ENCODE measurements around the gene IL3.

The IL3 gene

DNA sequence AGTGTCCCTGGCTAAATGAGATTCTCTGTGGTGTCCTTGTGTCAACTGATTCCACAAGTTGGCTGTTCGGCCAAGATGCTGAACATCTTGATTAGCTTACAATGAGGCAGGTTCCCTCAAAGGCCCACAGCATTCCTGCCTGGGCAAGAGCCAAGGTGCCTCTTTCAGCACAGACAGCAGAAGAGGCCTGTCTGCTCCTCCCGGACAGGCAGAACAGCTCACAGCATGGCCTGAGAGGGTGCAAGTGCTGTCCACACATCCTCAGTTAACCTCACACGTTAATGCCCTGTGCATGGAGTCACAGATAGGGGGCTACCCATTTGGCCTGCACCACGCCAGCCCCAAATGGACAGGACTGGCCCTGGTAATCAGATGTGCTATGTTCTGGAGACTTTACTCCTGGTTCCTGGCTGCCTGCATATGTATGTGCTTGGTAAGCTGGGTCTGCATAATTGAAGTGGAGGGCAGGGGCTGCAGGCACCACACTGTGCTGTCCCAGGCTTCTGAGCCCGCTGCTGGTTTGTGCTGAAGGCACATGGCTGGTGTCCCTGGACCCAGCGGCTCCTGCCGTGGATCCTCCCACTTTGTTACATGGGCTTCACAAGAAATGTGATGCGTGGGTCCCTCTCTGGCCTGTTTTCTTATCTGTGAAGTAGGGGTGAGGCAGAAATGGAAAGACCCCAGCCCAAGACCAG lies 22.0 kb downstream of the IL3 start:
- H3K9ac ChIP-seq (ENCODE audit: low read length), result no peak overlapping the region
- no peaks in the 10 kb centered on the region for H3K27me3 ChIP-seq (ENCODE audit: control insufficient read depth, insufficient read depth, low read length)
- H3K4me3 ChIP-seq (ENCODE audit: low read length), result no peak overlapping the region
- no peak overlapping the region for H3K27ac ChIP-seq (ENCODE audit: low read depth, low read length)
- H3K36me3 ChIP-seq (ENCODE audit: control insufficient read depth, insufficient read depth, low read length), result no peaks in the 10 kb centered on the region
- no peaks in the 10 kb centered on the region for H3K4me1 ChIP-seq (ENCODE audit: control insufficient read depth, insufficient read depth, low read length)

DNA sequence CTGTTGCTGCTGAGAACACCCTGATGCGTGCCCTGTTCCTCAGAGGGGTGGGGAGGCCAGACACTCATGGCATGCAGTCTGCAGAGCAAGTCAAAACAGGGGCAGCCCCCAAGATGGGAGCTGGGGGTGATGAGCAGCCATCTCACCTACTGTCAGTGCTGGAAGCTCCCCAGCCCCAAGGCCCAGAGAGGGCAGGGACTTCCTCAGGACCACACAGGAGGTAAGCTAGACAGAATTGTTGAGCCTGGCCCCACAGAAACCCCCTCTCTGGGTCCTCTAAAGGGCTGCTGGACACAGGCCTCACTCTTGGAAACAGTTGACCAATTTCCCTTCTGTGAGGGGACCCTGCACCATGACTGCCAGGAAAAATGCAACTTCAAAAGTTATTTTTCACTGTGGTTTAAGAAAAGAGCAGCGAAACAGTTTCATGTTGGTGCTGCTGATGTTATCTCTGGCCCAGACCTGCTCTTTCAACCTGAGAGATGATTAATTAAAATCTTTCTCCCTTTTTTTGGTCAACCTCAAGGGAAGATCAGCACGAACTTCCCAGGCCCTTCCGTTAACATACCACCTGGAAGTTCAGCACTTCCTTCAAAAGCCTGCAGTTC lies 22.7 kb downstream of the IL3 start:
- H3K4me3 ChIP-seq (ENCODE audit: low read length), result no peak overlapping the region
- no peak overlapping the region for H3K9ac ChIP-seq (ENCODE audit: low read length)
- no peaks in the 10 kb centered on the region for H3K4me1 ChIP-seq (ENCODE audit: control insufficient read depth, insufficient read depth, low read length)
- no peak overlapping the region for H3K27ac ChIP-seq (ENCODE audit: low read depth, low read length)
- H3K36me3 ChIP-seq (ENCODE audit: control insufficient read depth, insufficient read depth, low read length), result no peaks in the 10 kb centered on the region
- no peaks in the 10 kb centered on the region for H3K27me3 ChIP-seq (ENCODE audit: control insufficient read depth, insufficient read depth, low read length)

DNA sequence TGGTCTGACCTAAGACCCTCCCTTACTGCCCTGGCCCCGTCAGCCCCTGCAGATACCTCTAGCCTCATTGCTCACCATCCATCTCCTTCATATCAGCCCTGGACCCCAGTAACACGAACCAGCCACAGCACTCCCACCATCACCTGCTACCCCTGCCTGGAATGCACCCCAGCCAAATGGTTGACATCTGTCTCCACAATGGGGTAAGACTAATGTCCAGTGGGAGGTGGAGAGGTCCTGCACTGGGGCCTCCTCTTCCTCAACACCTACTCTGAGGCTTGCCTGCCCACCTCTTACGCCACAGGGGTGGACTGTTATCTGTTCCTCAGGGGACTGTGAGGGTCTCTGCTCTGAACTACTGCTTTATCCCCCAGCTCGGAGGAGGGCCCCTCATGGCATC lies 25.2 kb downstream of the IL3 start:
- Histone ChIP-seq H3K27ac (ENCODE audit: low read depth, low read length) (no peak overlapping the region), H3K4me3 (ENCODE audit: low read length) (no peak overlapping the region)

DNA sequence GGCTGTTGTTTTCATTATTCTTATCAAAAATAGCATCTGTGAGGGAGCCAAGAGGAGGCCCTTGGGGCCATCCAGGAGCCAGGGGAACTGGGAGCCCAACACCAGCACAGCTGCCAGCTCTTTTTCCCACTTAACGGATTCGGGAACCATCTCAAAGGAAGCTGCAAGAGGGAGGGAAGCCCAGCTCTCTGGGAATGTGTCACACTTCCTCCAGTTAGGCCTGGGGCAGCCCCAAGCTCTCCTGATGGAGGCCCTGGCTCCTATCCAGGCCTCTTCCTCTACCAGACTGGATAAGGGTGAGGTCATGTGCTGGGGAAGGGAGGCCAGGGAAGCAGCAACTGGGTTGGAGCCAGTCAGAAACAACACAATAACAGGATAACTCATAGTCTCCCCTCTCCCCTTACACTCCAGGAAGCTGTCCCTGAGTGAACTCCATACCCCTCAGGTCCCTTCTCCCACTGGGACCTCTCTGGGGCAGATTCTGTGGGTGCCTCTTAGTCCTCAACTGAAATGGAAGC lies 25.9 kb downstream of the IL3 start:
- Histone ChIP-seq H3K27me3 (ENCODE audit: control insufficient read depth, insufficient read depth, low read length) (no peaks in the 10 kb centered on the region), H3K4me1 (ENCODE audit: control insufficient read depth, insufficient read depth, low read length) (no peaks in the 10 kb centered on the region), H3K4me3 (ENCODE audit: low read length) (no peak overlapping the region), H3K9ac (ENCODE audit: low read length) (no peak overlapping the region), H3K36me3 (ENCODE audit: control insufficient read depth, insufficient read depth, low read length) (no peaks in the 10 kb centered on the region), H3K27ac (ENCODE audit: low read depth, low read length) (no peak overlapping the region)

More for the DNA sequence above, 25.2 kb downstream of the IL3 start:
- Histone ChIP-seq H3K9ac (ENCODE audit: low read length) (no peak overlapping the region), H3K36me3 (ENCODE audit: control insufficient read depth, insufficient read depth, low read length) (no peaks in the 10 kb centered on the region), H3K4me1 (ENCODE audit: control insufficient read depth, insufficient read depth, low read length) (no peaks in the 10 kb centered on the region), H3K27me3 (ENCODE audit: control insufficient read depth, insufficient read depth, low read length) (no peaks in the 10 kb centered on the region)

DNA sequence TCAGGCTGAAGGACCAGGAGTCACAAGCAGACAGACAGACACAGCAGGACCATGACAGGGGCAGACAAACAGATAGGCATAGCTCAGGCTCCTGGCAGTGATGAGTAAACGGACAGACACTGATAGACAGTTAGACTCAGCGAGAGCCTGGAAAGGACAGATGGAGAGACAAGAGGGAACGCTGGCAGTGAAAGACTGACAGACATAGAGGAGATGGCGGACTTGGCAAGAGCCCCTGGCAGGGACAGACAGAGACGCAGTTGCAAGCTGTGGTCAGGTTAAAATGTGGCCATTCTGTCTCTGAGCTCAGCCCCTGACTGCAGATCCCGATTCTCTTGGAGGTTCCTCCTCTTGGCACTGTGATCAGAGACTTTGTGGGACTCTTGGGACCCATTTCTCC lies 26.7 kb downstream of the IL3 start:
- Histone ChIP-seq H3K27ac (ENCODE audit: low read depth, low read length) (no peak overlapping the region), H3K36me3 (ENCODE audit: control insufficient read depth, insufficient read depth, low read length) (no peaks in the 10 kb centered on the region), H3K27me3 (ENCODE audit: control insufficient read depth, insufficient read depth, low read length) (no peaks in the 10 kb centered on the region)

DNA sequence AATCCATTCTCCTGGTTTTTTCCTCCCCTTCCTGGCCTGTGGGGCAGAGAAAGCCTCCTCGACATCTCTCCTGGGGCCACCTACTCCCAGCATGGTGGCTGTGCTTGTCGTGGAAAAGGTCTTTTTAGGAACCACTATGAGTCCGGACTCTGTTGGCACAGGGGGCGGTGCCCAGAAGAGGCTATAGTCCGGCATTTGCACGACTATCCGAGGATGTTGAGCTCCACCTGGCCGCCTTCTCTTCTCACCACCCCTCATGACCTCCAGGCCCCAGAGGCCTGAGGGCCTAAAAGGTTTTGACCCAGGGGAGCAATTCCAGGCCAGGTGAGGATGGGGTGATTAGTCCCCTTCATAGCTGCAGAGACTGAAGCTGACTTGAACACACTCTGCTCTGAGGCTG lies 27.2 kb downstream of the IL3 start:
- Histone ChIP-seq H3K27me3 (ENCODE audit: control insufficient read depth, insufficient read depth, low read length) (no peaks in the 10 kb centered on the region), H3K36me3 (ENCODE audit: control insufficient read depth, insufficient read depth, low read length) (no peaks in the 10 kb centered on the region), H3K27ac (ENCODE audit: low read depth, low read length) (no peak overlapping the region), H3K4me3 (ENCODE audit: low read length) (no peak overlapping the region), H3K9ac (ENCODE audit: low read length) (no peak overlapping the region), H3K4me1 (ENCODE audit: control insufficient read depth, insufficient read depth, low read length) (no peaks in the 10 kb centered on the region)

More for the DNA sequence above, 26.7 kb downstream of the IL3 start:
- Histone ChIP-seq H3K9ac (ENCODE audit: low read length) (no peak overlapping the region), H3K4me1 (ENCODE audit: control insufficient read depth, insufficient read depth, low read length) (no peaks in the 10 kb centered on the region), H3K4me3 (ENCODE audit: low read length) (no peak overlapping the region)

DNA sequence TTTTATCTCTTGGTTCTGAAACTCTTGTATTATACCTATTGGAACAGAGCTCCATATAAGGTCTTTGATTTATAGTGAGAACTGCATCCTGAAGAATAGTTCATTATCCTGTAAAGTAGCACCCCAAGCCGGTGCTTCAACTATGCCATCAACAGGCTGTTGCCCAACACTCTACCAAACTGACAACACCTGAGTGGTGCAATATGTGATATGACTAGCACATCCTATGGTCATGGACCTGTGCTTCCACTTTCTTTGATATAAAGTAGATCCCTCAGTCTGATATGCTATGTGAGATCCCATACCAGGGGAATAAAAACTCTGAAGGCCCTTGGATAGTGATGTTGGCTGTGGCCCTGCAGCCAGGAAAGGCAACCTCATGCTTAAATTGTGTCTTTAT lies 28.9 kb downstream of the IL3 start:
- H3K27me3 ChIP-seq (ENCODE audit: control insufficient read depth, insufficient read depth, low read length), result no peaks in the 10 kb centered on the region
- H3K36me3 ChIP-seq (ENCODE audit: control insufficient read depth, insufficient read depth, low read length), result no peaks in the 10 kb centered on the region
- H3K27ac ChIP-seq (ENCODE audit: low read depth, low read length), result no peak overlapping the region
- H3K9ac ChIP-seq (ENCODE audit: low read length), result no peak overlapping the region
- no peaks in the 10 kb centered on the region for H3K4me1 ChIP-seq (ENCODE audit: control insufficient read depth, insufficient read depth, low read length)
- no peak overlapping the region for H3K4me3 ChIP-seq (ENCODE audit: low read length)

DNA sequence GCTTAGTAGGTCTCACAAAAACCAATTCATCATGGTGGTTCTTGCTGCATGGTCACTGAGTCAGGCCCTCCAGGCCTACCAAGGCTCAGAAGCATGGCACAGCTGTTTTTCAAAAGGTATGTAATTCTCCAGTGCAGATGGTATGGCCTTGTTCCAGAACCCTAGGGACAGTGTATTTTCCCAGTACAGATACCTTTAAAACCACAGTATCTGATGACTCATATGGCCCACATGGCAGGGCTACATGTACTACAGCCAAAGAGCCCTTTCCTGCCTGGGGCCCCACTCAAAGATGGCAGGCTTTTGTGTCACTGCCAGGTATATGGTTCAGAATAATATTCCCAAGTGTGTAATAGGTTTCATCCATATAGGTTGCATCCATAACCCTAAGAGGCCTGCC lies 29.7 kb downstream of the IL3 start:
- no peak overlapping the region for H3K9ac ChIP-seq (ENCODE audit: low read length)
- no peaks in the 10 kb centered on the region for H3K27me3 ChIP-seq (ENCODE audit: control insufficient read depth, insufficient read depth, low read length)
- no peaks in the 10 kb centered on the region for H3K36me3 ChIP-seq (ENCODE audit: control insufficient read depth, insufficient read depth, low read length)
- H3K4me1 ChIP-seq (ENCODE audit: control insufficient read depth, insufficient read depth, low read length), result no peaks in the 10 kb centered on the region
- no peak overlapping the region for H3K27ac ChIP-seq (ENCODE audit: low read depth, low read length)
- H3K4me3 ChIP-seq (ENCODE audit: low read length), result no peak overlapping the region

DNA sequence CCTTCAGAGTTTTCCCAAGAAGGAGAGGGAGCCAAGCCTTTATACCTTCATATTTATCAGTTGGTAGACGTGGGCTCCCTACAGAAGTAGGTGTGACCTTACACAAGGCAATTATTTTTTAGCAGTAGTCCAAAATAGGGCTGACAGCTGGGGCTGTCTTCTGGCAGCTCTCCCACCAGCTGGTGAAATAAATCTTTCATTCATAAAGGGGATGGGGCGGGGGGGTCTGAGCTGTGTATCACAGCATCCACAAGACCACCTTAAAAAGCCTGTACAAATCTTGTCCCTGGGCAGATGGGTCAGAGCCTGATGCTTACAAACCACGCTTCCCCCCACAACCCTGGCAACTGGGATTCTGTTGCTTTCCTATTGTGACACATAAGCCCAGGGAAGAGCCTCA lies 32.8 kb downstream of the IL3 start:
- Histone ChIP-seq H3K27me3 (ENCODE audit: control insufficient read depth, insufficient read depth, low read length) (no peaks in the 10 kb centered on the region), H3K4me3 (ENCODE audit: low read length) (no peak overlapping the region), H3K9ac (ENCODE audit: low read length) (no peak overlapping the region), H3K4me1 (ENCODE audit: control insufficient read depth, insufficient read depth, low read length) (no peaks in the 10 kb centered on the region), H3K36me3 (ENCODE audit: control insufficient read depth, insufficient read depth, low read length) (no peaks in the 10 kb centered on the region), H3K27ac (ENCODE audit: low read depth, low read length) (no peak overlapping the region)

DNA sequence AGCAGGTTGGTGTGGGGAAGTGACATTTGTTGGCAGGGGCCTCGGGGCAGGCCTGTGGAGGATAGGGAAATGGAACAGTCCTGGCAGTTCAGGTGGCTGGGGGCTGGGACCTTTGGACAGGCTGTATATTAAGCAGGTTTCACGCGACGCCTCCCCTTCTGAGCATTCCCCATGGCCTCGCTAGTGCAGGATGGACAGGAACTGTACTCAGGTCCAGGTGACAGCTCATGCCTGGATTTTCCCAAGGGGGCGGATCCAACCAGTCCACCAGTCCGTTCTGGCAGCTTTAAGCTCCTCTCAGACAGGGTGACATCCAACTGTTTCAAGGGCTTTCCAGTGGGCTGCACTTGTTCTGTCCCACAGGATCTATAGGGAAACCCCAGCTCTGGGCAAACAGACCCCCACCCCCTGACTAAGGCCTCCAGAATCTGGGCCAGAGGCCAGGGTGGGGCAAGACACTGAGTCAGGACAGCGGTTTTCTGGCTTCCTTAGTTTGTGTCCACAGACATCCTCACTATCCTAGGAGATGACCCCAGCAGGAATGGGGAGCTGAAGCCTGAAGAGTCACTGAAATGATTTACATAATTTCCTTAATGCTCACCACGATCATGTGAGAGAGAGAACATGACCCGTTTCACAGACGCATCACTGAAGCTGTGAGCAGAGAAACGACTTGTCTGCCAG lies 34.1 kb downstream of the IL3 start:
- H3K27ac ChIP-seq (ENCODE audit: low read depth, low read length), result no peak overlapping the region
- H3K4me3 ChIP-seq (ENCODE audit: low read length), result no peak overlapping the region
- H3K36me3 ChIP-seq (ENCODE audit: control insufficient read depth, insufficient read depth, low read length), result no peaks in the 10 kb centered on the region
- H3K9ac ChIP-seq (ENCODE audit: low read length), result no peak overlapping the region
- no peaks in the 10 kb centered on the region for H3K27me3 ChIP-seq (ENCODE audit: control insufficient read depth, insufficient read depth, low read length)
- H3K4me1 ChIP-seq (ENCODE audit: control insufficient read depth, insufficient read depth, low read length), result no peaks in the 10 kb centered on the region

DNA sequence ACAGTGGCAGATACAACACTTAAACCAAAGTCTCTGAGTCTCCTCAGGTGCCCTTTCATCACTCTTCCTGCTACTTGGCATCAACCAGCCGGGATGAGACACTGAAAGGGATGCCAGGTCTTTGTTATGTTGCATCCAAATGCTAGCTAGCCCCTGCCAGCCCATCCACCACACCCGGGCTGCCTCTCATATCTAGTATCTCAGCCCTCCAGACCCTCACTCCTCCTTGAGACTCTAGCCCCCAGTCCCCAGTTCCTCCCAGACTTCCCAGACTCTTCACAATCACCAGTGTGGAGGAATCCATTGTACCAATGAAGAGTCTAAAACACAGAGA lies 34.6 kb downstream of the IL3 start:
- Histone ChIP-seq H3K27ac (ENCODE audit: low read depth, low read length) (no peak overlapping the region), H3K36me3 (ENCODE audit: control insufficient read depth, insufficient read depth, low read length) (no peaks in the 10 kb centered on the region), H3K9ac (ENCODE audit: low read length) (no peak overlapping the region)

DNA sequence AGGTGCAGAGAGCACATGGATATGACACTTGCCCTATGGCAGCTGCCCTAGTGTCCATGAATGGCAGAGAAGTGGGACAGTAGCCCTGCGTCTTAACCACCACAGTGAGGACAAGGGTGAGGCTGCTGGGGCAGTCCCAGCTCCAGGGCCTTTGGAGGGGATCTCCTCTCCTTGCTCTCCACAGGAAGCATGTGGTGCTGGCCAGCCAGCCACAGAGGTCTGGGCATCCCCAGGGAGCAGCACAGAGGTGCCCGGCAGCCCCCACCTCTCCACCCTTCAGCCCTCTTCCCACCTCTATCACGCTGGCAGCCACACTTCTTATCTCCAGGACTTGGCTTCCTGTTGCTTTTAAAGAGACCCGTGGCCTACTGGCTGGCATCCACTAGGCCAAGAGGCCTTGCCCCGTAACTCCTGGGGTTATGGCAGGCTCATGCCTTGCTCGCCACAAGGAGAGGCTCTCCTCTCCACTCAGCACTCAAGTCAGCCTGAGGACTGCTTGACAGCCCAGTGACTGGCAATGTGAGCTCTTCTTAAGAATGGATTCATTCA lies 35.0 kb downstream of the IL3 start:
- no peaks in the 10 kb centered on the region for H3K36me3 ChIP-seq (ENCODE audit: control insufficient read depth, insufficient read depth, low read length)
- H3K4me3 ChIP-seq (ENCODE audit: low read length), result no peak overlapping the region
- no peak overlapping the region for H3K9ac ChIP-seq (ENCODE audit: low read length)

More for the DNA sequence above, 34.6 kb downstream of the IL3 start:
- Histone ChIP-seq H3K4me1 (ENCODE audit: control insufficient read depth, insufficient read depth, low read length) (no peaks in the 10 kb centered on the region), H3K27me3 (ENCODE audit: control insufficient read depth, insufficient read depth, low read length) (no peaks in the 10 kb centered on the region), H3K4me3 (ENCODE audit: low read length) (no peak overlapping the region)

More for the DNA sequence above, 35.0 kb downstream of the IL3 start:
- no peaks in the 10 kb centered on the region for H3K27me3 ChIP-seq (ENCODE audit: control insufficient read depth, insufficient read depth, low read length)
- H3K4me1 ChIP-seq (ENCODE audit: control insufficient read depth, insufficient read depth, low read length), result no peaks in the 10 kb centered on the region
- no peak overlapping the region for H3K27ac ChIP-seq (ENCODE audit: low read depth, low read length)
